IMR-90 (cell line): Measurements from ENCODE around the gene PDS5A. TPM values are rescaled to one million over a fixed set of nuclear protein-coding genes. Genes with fewer than 3 reads are reported as not detected.

Experiments
- ATAC-seq: fragments of 200-7000 bp; cut with Tn5 transposase; 2 replicates; pipeline ENCODE4 v1.9.1; 2020; ENCODE audit warnings: low read depth, mild to moderate bottlenecking, moderate library complexity
- BruUV-seq: library from RNA; stranded (reverse); fragments of 400-500 nt; replicated peaks from 2 replicates; lab custom pipeline; 2021; lab: Mats Ljungman, UMichigan
- CTCF ChIA-PET: fragments of 300-600 bp; formaldehyde crosslinking; extraction: SDS; loops from one replicate; lab custom pipeline; 2021; ENCODE audit warnings: antibody characterized with exemption; lab: Yijun Ruan, JAX
- POLR2A ChIA-PET: fragments of 300-600 bp; sonication (Branson Sonifier 250); formaldehyde crosslinking; loops from one replicate; lab custom pipeline; 2022; ENCODE audit warnings: antibody characterized with exemption; ENCODE audit not compliant: unreplicated experiment; lab: Charles Lee
- DNase-seq: peaks from one replicate; pipeline ENCODE4 v3.0.0; 2013
- H2AFZ ChIP-seq: replicated peaks from 2 replicates; pipeline ENCODE3; 2013; ENCODE audit warnings: low read length, mild to moderate bottlenecking; ENCODE audit not compliant: poor library complexity
- H2AK5ac ChIP-seq: 2 replicates; pipeline ENCODE4 v1.6.1; 2013; ENCODE audit warnings: low read depth, low read length, inconsistent platforms
- H2AK9ac ChIP-seq: replicated peaks from 2 replicates; pipeline ENCODE3; 2013; ENCODE audit warnings: mild to moderate bottlenecking, low read depth, low read length, moderate library complexity; ENCODE audit not compliant: poor library complexity
- H2BK120ac ChIP-seq: 2 replicates; pipeline ENCODE4 v1.6.1; 2013; ENCODE audit warnings: low read depth, low read length, inconsistent platforms
- H2BK15ac ChIP-seq: 3 replicates; pipeline ENCODE4 v1.6.1; 2013; ENCODE audit warnings: low read depth, low read length, inconsistent platforms
- H2BK20ac ChIP-seq: 2 replicates; pipeline ENCODE4 v1.6.1; 2013; ENCODE audit warnings: low read depth, mild to moderate bottlenecking, inconsistent platforms, low read length, moderate library complexity
- H2BK5ac ChIP-seq: 2 replicates; pipeline ENCODE4 v1.6.1; 2013; ENCODE audit warnings: mild to moderate bottlenecking, low read depth, low read length, inconsistent platforms; ENCODE audit not compliant: poor library complexity, severe bottlenecking
- H3K14ac ChIP-seq: replicated peaks from 2 replicates; pipeline ENCODE4 v1.6.1; 2013; ENCODE audit warnings: low read depth, low read length, inconsistent platforms
- H3K18ac ChIP-seq: 2 replicates; pipeline ENCODE4 v1.6.1; 2013; ENCODE audit warnings: low read depth, low read length, control low read depth
- H3K23ac ChIP-seq: 2 replicates; pipeline ENCODE4 v1.6.1; 2013; ENCODE audit warnings: low read depth, low read length, inconsistent platforms
- H3K27ac ChIP-seq: 2 replicates; pipeline ENCODE4 v1.5.1; 2013; ENCODE audit warnings: mild to moderate bottlenecking, control low read depth, low read length; ENCODE audit not compliant: insufficient read depth
- H3K27me3 ChIP-seq: 2 replicates; pipeline ENCODE4 v1.6.1; 2013; ENCODE audit warnings: low read length; ENCODE audit not compliant: control insufficient read depth, insufficient read depth
- H3K36me3 ChIP-seq: 2 replicates; pipeline ENCODE4 v1.6.1; 2013; ENCODE audit warnings: low read length, mixed read lengths; ENCODE audit not compliant: control insufficient read depth, insufficient read depth
- H3K4ac ChIP-seq: 2 replicates; pipeline ENCODE4 v1.6.1; 2013; ENCODE audit warnings: low read depth, low read length, inconsistent platforms
- H3K4me1 ChIP-seq: 2 replicates; pipeline ENCODE4 v1.6.1; 2013; ENCODE audit warnings: low read length, mixed read lengths; ENCODE audit not compliant: control insufficient read depth, insufficient read depth
- H3K4me2 ChIP-seq: 2 replicates; pipeline ENCODE4 v1.6.1; 2013; ENCODE audit warnings: low read depth, mild to moderate bottlenecking, control low read depth, low read length, moderate library complexity
- H3K4me3 ChIP-seq: 2 replicates; pipeline ENCODE4 v1.5.1; 2013; ENCODE audit warnings: low read depth, mild to moderate bottlenecking, control low read depth, low read length, moderate library complexity; ENCODE audit not compliant: insufficient read depth
- H3K56ac ChIP-seq: 2 replicates; pipeline ENCODE4 v1.6.1; 2013; ENCODE audit warnings: low read length, inconsistent platforms; ENCODE audit not compliant: insufficient read depth; ENCODE audit errors: extremely low read depth
- H3K79me1 ChIP-seq, 2 experiments: 2 replicates each; pipeline ENCODE4 v1.6.1; 2013; ENCODE audit warnings: low read length in 2 of 2, inconsistent platforms in 1 of 2, low read depth in 1 of 2
- H3K9ac ChIP-seq: 2 replicates; pipeline ENCODE4 v1.6.1; 2013; ENCODE audit warnings: low read depth, low read length, control low read depth
- H3K9me1 ChIP-seq: 2 replicates; pipeline ENCODE4 v1.6.1; 2013; ENCODE audit warnings: low read length, inconsistent platforms; ENCODE audit not compliant: insufficient read depth
- H3K9me3 ChIP-seq: 2 replicates; pipeline ENCODE4 v1.6.1; 2013; ENCODE audit warnings: low read length; ENCODE audit not compliant: control insufficient read depth, insufficient read depth
- H4K20me1 ChIP-seq: 2 replicates; pipeline ENCODE4 v1.6.1; 2013; ENCODE audit warnings: low read length, inconsistent platforms; ENCODE audit not compliant: insufficient read depth
- H4K5ac ChIP-seq: 2 replicates; pipeline ENCODE4 v1.6.1; 2013; ENCODE audit warnings: mild to moderate bottlenecking, low read depth, low read length, control low read depth
- H4K8ac ChIP-seq, 2 experiments: 2 replicates each; pipeline ENCODE4 v1.6.1; 2013; ENCODE audit warnings: low read depth in 2 of 2, low read length in 2 of 2, control low read depth in 1 of 2, inconsistent platforms in 1 of 2
- H4K91ac ChIP-seq: 2 replicates; pipeline ENCODE4 v1.6.1; 2013; ENCODE audit warnings: low read depth, low read length, inconsistent platforms; ENCODE audit not compliant: insufficient read depth
- CEBPB ChIP-seq: IDR thresholded peaks from 2 replicates; pipeline ENCODE4 v1.6.1; 2012; ENCODE audit warnings: low read depth, low read length, improper control_type of control experiment
- CHD1 ChIP-seq: IDR thresholded peaks from 2 replicates; pipeline ENCODE4 v1.6.1; 2012; ENCODE audit warnings: low read depth, low read length, improper control_type of control experiment
- FOS ChIP-seq: fragments of 150-350 bp; IDR thresholded peaks from 2 replicates; pipeline ENCODE4 v1.6.1; 2016; ENCODE audit warnings: low read depth, low read length
- MAFK ChIP-seq: IDR thresholded peaks from 2 replicates; pipeline ENCODE4 v1.6.1; 2012; ENCODE audit warnings: low read depth, low read length, improper control_type of control experiment
- RCOR1 ChIP-seq: IDR thresholded peaks from 2 replicates; pipeline ENCODE4 v1.6.1; 2012; ENCODE audit warnings: mild to moderate bottlenecking, low read length, improper control_type of control experiment; ENCODE audit not compliant: insufficient replicate concordance
- RFX5 ChIP-seq: IDR thresholded peaks from 2 replicates; pipeline ENCODE4 v1.8.0; 2012; ENCODE audit warnings: low read depth, mild to moderate bottlenecking, low read length, moderate library complexity
- SMC3 ChIP-seq: fragments of 150-350 bp; IDR thresholded peaks from 2 replicates; pipeline ENCODE4 v1.6.1; 2016; ENCODE audit warnings: low read depth, mild to moderate bottlenecking, antibody characterized with exemption, low read length, moderate library complexity
- WGBS, 2 experiments: methylation state at CpG; one replicate each; pipeline versions ENCODE4 v1.1.5 to v1.1.7; 2013; ENCODE audit warnings: missing lambda C conversion rate in 2 of 2; ENCODE audit not compliant: insufficient read length in 1 of 2; ENCODE audit errors: extremely low coverage in 2 of 2; 5-methylcytosine and 5-hydroxymethylcytosine counted together
- dilution Hi-C: fragments of 300-500 bp; cut with HindIII; formaldehyde crosslinking; loops from one replicate; pipeline ENCODE4 v1.14.3; 2018; ENCODE audit warnings: low sequenced_read_pairs; ENCODE audit not compliant: unreplicated experiment
- in situ Hi-C: fragments of 300-500 bp; cut with MboI; formaldehyde crosslinking; loops from 3 replicates; pipeline ENCODE4 v1.14.3; 2019; ENCODE audit warnings: low sequenced_read_pairs, inconsistent platforms, mixed read lengths
- intact Hi-C: fragments of 100-400 bp; cut with micrococcal nuclease; formaldehyde crosslinking; loops from 2 replicates; pipeline ENCODE4 v1.10.0; 2022
- polyA plus RNA-seq, 3 experiments: library from polyadenylated mRNA; depleted of rRNA; stranded (reverse); fragments of >200 nt; gene quantifications; 2 replicates each; pipeline ENCODE4 v1.2.3, GENCODE V29; 2012; ENCODE audit warnings: low replicate concordance in 1 of 3
- total RNA-seq: library from RNA; depleted of rRNA; stranded (reverse); fragments of >200 nt; gene quantifications from 2 replicates; pipeline ENCODE4 v1.2.3, GENCODE V29; 2012
- TF ChIP-seq, protein P1 (sequence below): fragments of 150-350 bp; IDR thresholded peaks from 2 replicates; pipeline ENCODE4 v1.6.1; 2017; ENCODE audit warnings: mild to moderate bottlenecking, antibody characterized with exemption, low read length, low read depth

PDS5A gene
- total and polyA plus RNA-seq, 2 of the 4 experiments (the other 2 are of a cell fraction), result 16.3 to 33.5 TPM

- H3K23ac ChIP-seq, result no peak overlapping the region
- no peaks in the 10 kb centered on the region for H3K4me1 ChIP-seq
- H4K91ac ChIP-seq, result no peak overlapping the region
- H2AK9ac ChIP-seq, result no peak overlapping the region
- intact Hi-C loops, result loop anchor here (5.0 kb wide), 1 partner anchor 33 kb away; no protein-coding TSS in a partner anchor
- POLR2A ChIA-PET, result no interaction called here
- CTCF ChIA-PET, result no interaction called here
- no CpG with 5 or more reads among the region's 2 CpGs for WGBS, 2 experiments
- no peaks in the 10 kb centered on the region for H3K27me3 ChIP-seq
- no peaks in the 10 kb centered on the region for H4K20me1 ChIP-seq
- no peak overlapping the region for H2BK120ac ChIP-seq
- H3K14ac ChIP-seq, result no peak overlapping the region
- H4K8ac ChIP-seq, result no peak overlapping the region
- in situ Hi-C loops, result no loop called here
- H3K4me3 ChIP-seq, result no peak overlapping the region
- H3K9ac ChIP-seq, result no peak overlapping the region
- peaks cover 34% of the 10 kb centered on the region for H3K36me3 ChIP-seq
- H2AK5ac ChIP-seq, result no peak overlapping the region
- H2AFZ ChIP-seq, result no peak overlapping the region
- peaks cover 0 to 9% of the 10 kb centered on the region in 2 experiments for H3K79me1 ChIP-seq
- no peak overlapping the region for H3K27ac ChIP-seq
- TF ChIP-seq CEBPB (peak; percentile 45; the same call in 1 of the 2 replicates), RFX5 (no peak), CHD1 (no peak), FOS (no peak), MAFK (no peak), RCOR1 (no peak), SMC3 (no peak)
- TF ChIP-seq, protein P1, sequence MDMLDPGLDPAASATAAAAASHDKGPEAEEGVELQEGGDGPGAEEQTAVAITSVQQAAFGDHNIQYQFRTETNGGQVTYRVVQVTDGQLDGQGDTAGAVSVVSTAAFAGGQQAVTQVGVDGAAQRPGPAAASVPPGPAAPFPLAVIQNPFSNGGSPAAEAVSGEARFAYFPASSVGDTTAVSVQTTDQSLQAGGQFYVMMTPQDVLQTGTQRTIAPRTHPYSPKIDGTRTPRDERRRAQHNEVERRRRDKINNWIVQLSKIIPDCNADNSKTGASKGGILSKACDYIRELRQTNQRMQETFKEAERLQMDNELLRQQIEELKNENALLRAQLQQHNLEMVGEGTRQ, result no peak
- H4K5ac ChIP-seq, result no peak overlapping the region
- no peak overlapping the region for H2BK20ac ChIP-seq
- ATAC-seq (no peak), DNase-seq (no peak)
- no peak overlapping the region for H3K56ac ChIP-seq
- no peak overlapping the region for H3K4ac ChIP-seq
- peaks cover 2% of the 10 kb centered on the region for H3K9me1 ChIP-seq
- no peak overlapping the region for H3K18ac ChIP-seq
- dilution Hi-C loops, result no loop called here
- no peak overlapping the region for H2BK5ac ChIP-seq
- no TSS peak for BruUV-seq
- H2BK15ac ChIP-seq, result no peak overlapping the region
- no peak overlapping the region for H3K4me2 ChIP-seq
- H3K9me3 ChIP-seq, result no peaks in the 10 kb centered on the region
Measured at GRCh38 chr4:39873823-39874222, 103.9 kb downstream of the PDS5A start.
